ENCODE results near the gene BICDL1. TPM values are rescaled to one million over a fixed set of nuclear protein-coding genes. Genes with fewer than 3 reads are reported as not detected.
A peak's percentile ranks its signal among the peaks of the same experiment; 100 is the strongest.

Gene BICDL1
- total RNA-seq, 4 donors from 2014 or later = 127 to 207 (median 129) TPM

DNA sequence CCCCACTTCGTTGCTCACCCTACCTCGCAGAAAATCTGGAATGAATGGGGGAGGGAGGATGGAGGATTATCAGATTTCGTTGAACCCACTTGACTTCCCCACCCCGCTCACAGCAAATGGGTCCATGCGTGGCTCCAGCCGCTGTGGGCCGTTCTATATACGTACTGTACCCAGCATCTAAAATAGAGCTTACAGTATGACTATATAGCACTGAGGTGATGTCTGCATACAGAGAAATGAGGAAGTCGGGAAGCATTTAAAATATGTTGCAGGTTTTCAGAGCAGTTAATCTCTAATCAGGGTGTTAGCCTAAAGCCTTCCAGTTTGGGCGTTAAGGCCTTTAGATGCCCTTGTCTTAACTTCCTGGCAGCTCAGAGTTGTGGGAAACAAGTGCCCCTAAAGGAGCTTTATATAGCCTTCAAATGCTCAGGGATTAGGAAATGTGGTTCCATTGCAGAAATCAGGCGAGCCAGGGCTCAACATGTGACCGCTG is 1.4 kb downstream of the BICDL1 start:
- Histone ChIP-seq H3K4me1 (peaks cover 25% of the 10 kb centered on the region), H3K27ac (no peak overlapping the region), H3K4me3 (peak overlapping the region; percentile 71), H3K27me3 (peaks cover 23% of the 10 kb centered on the region), H3K36me3 (no peaks in the 10 kb centered on the region), H3K9me3 (no peaks in the 10 kb centered on the region)
- TF ChIP-seq, protein P1, sequence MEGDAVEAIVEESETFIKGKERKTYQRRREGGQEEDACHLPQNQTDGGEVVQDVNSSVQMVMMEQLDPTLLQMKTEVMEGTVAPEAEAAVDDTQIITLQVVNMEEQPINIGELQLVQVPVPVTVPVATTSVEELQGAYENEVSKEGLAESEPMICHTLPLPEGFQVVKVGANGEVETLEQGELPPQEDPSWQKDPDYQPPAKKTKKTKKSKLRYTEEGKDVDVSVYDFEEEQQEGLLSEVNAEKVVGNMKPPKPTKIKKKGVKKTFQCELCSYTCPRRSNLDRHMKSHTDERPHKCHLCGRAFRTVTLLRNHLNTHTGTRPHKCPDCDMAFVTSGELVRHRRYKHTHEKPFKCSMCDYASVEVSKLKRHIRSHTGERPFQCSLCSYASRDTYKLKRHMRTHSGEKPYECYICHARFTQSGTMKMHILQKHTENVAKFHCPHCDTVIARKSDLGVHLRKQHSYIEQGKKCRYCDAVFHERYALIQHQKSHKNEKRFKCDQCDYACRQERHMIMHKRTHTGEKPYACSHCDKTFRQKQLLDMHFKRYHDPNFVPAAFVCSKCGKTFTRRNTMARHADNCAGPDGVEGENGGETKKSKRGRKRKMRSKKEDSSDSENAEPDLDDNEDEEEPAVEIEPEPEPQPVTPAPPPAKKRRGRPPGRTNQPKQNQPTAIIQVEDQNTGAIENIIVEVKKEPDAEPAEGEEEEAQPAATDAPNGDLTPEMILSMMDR (IDR thresholded peaks at IDR 0.05) = no peak
- TF ChIP-seq POLR2A (IDR thresholded peaks at IDR 0.05) (no peak), POLR2AphosphoS5 (IDR thresholded peaks at IDR 0.05) (no peak), EP300 (IDR thresholded peaks at IDR 0.05) (no peak)
- WGBS = 29% methylated on average over 12 of the region's 12 CpGs
- no peak for DNase-seq (ENCODE audit: low spot score in 2 of 2)

DNA sequence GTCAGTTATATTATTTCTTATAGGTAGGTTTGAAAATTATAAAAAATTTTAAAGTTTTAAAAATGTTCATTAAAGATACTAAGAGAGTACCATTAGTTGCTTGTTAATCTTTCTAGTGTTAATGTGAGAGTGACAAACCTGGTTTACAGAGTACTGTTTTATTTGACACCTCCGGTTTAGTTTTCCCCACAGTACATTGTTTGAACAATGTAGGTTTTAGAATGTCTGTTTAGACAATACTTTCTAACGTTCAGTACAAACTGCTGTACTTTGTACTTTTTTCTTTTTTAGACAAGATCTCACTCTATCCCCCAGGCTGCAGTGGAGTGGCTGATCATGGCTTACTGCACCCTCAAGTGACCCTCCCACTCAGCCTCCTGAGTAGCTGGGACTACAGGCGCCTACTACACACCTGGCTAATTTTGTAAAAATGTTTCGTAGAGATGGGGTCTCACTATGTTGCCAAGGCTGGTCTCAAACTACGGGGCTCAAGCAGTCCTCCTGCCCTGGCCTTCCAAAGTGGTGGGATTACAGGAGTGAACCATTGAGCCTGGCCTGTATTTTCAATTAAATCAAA is 3.2 kb downstream of the BICDL1 start:
- H3K36me3 ChIP-seq = no peaks in the 10 kb centered on the region
- WGBS = 84% methylated on average over 5 of the region's 5 CpGs
- no peak for TF ChIP-seq POLR2AphosphoS5 (IDR thresholded peaks at IDR 0.05)
- no peak overlapping the region for H3K4me3 ChIP-seq
- peaks cover 25% of the 10 kb centered on the region for H3K4me1 ChIP-seq
- no peak for DNase-seq (ENCODE audit: low spot score in 2 of 2)
- H3K27me3 ChIP-seq = peaks cover 10% of the 10 kb centered on the region
- H3K9me3 ChIP-seq = no peaks in the 10 kb centered on the region
- no peak overlapping the region for H3K27ac ChIP-seq

DNA sequence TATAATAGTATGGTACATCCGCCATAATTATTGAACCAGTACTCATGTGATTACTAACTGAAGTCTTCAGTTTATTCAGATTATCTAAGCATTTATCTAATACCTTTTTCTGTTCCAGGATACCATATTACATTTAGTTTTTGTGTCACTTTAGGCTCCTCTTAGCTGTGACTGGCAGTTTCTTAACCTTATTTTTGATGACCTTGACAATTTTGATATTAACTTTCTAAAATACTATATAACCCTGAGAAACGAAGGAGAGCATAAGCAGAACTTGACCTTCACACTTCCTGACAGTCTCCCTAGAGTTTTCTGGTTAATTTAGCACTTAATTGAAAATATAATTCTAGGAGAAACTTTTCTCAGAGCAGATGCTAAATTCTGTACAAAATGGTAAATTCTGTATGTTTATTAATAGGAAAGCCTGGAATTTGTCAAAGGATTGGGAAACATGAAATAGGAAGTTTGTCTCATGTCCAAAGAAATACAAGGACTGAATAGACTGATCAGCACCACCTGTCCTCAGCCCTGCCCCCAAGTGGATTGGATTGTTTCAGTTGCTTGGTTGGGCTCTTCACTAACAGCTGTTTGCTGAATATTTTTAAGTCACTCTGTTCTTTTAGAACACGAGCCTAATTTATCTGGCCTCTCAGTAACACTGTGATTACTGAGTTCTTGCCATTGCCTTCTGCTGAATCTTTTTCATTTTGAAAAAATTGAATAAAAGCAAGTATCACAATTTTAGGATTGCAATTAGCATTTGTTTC is 6.0 kb downstream of the BICDL1 start:
- H3K27me3 ChIP-seq = peaks cover 10% of the 10 kb centered on the region
- H3K4me3 ChIP-seq = no peak overlapping the region
- H3K9me3 ChIP-seq = no peaks in the 10 kb centered on the region
- TF ChIP-seq EP300 (IDR thresholded peaks at IDR 0.05) (no peak), POLR2A (IDR thresholded peaks at IDR 0.05) (no peak), POLR2AphosphoS5 (IDR thresholded peaks at IDR 0.05) (no peak)
- TF ChIP-seq, protein P1 (IDR thresholded peaks at IDR 0.05) = no peak
- no peaks in the 10 kb centered on the region for H3K36me3 ChIP-seq
- WGBS = 59% methylated on average over 3 of the region's 3 CpGs
- no peak for DNase-seq (ENCODE audit: low spot score in 2 of 2)
- no peak overlapping the region for H3K27ac ChIP-seq
- H3K4me1 ChIP-seq = peaks cover 10% of the 10 kb centered on the region

DNA sequence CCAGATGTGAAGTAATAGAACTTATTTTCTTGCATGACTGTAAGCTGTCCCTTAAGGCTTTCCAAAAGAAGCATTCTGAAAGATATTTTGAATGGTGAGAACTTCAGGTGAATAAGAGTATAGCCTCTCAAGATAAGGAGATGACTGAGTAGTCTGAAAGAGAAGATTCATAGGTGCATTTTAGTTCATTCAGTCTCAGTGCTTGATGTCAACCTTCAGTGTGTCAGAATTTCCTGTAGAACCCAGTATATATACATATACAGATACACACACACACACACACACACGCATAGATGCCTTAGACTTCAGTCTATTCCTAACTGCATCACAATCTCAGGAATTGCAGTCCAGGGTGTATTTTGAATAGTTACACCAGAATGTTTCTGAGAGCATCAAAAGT is 7.4 kb downstream of the BICDL1 start:
- no peak overlapping the region for H3K27ac ChIP-seq
- H3K9me3 ChIP-seq = no peaks in the 10 kb centered on the region
- H3K4me3 ChIP-seq = no peak overlapping the region
- TF ChIP-seq EP300 (IDR thresholded peaks at IDR 0.05) (no peak), POLR2A (IDR thresholded peaks at IDR 0.05) (no peak), POLR2AphosphoS5 (IDR thresholded peaks at IDR 0.05) (no peak)
- TF ChIP-seq, protein P1 (IDR thresholded peaks at IDR 0.05) = no peak
- no peak for DNase-seq (ENCODE audit: low spot score in 2 of 2)
- peaks cover 3% of the 10 kb centered on the region for H3K27me3 ChIP-seq
- 95% methylated on average over 1 of the region's 1 CpG for WGBS
- no peaks in the 10 kb centered on the region for H3K4me1 ChIP-seq
- no peaks in the 10 kb centered on the region for H3K36me3 ChIP-seq

DNA sequence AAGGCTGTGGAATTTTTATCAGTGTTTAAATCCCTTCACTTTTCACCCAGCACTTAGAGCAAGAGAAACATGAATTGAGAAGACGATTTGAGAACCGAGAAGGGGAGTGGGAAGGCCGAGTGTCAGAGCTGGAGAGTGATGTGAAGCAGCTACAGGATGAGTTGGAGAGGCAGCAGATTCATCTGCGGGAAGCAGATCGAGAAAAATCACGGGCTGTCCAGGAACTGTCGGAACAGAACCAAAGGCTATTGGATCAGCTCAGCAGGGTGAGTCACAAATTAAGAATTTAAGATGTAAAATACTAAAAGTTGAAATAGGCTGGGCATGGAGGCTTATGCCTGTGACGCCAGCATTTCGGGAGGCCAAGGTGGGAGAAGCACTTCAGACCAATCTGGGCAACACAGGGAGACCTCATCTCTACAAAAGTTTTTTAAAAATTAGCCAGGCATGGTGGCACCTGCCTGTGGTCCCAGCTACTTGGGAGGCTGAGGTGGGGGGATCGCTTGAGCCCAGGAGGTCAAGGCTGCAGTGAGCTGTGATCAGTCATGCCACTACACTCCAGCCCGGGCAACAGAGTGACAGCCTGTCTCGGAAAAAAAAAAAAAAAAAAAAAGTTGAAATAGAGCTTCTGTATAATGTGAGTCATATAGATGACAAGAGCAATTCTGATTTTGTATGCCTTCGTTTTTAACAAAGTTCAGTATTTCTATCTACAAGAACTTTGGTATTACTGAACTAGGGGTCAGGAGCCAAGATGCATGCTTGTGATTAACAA is 9.6 kb downstream of the BICDL1 start:
- TF ChIP-seq POLR2AphosphoS5 (IDR thresholded peaks at IDR 0.05) (no peak), EP300 (IDR thresholded peaks at IDR 0.05) (no peak), POLR2A (IDR thresholded peaks at IDR 0.05) (no peak)
- TF ChIP-seq, protein P1 (IDR thresholded peaks at IDR 0.05) = no peak
- H3K36me3 ChIP-seq = no peaks in the 10 kb centered on the region
- DNase-seq (ENCODE audit: low spot score in 2 of 2) = no peak
- H3K9me3 ChIP-seq = no peaks in the 10 kb centered on the region
- no peaks in the 10 kb centered on the region for H3K4me1 ChIP-seq
- 85% methylated on average over 13 of the region's 13 CpGs for WGBS
- peaks cover 3% of the 10 kb centered on the region for H3K27me3 ChIP-seq
- no peak overlapping the region for H3K27ac ChIP-seq
- H3K4me3 ChIP-seq = no peak overlapping the region

All from suprapubic skin (tissue), 4 donors.